H1 (cell line): ENCODE results near the gene SAMD4A.

Experiments
- POLR2A ChIP-seq, 2 experiments: IDR thresholded peaks; 1 replicate in 1 of 2; 2 replicates in 1 of 2; pipeline ENCODE4 v1.6.1; 2011; ENCODE audit warnings: low read depth in 2 of 2, low read length in 2 of 2, mild to moderate bottlenecking in 2 of 2; ENCODE audit errors: control extremely low read depth in 1 of 2
- SRF ChIP-seq: IDR thresholded peaks from 2 replicates; pipeline ENCODE4 v1.6.1; 2011; ENCODE audit warnings: mild to moderate bottlenecking, low read depth, low read length, moderate library complexity

DNA sequence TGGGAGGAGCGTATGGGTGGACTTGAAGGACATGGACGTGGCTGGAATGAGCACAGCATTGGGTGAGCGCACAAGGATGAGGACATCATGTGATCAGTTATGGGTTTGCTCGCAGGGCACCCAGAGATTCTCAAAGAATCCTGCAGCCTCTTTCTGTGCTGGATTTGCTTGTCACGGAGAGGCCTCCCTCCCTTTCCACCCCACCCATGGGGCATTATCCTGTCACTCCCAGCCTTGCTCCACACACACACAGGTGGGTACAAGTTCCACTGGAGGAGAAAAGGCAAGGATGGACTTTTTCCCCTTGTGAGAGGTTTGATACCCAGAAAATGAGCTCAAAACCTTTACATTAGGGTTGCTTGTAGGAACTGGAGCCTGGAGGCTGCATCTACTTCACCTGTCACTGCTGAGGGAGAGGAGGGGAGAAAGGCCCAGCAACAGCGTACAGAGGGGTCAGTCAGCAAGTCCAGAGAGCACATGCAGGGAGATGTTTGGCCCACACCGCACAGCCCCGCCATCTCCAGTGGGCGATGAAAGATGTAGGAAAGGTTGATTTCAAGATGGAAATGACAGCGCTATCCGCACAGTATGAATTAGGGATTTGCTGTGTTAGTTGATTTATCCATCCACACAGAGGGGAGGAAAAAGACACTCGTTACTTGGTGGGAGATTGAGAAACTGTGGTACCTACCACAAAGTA lies 223.0 kb downstream of the SAMD4A start:
- TF ChIP-seq POLR2A (IDR thresholded peaks at IDR 0.05; ENCODE audit: control extremely low read depth in 1 of 2, low read depth in 2 of 2, low read length in 2 of 2) (no peak), SRF (no peak)
